Fibroblast of lung (primary cell): ENCODE data around the gene HAPSTR1.

Experiments
- CTCF ChIP-seq, 2 donors: IDR thresholded peaks in 1 of 2; conservative IDR thresholded peaks in 1 of 2; 1 replicate in 1 of 2; 2 replicates in 1 of 2; pipeline ENCODE4 v1.5.1; 2011 to 2012; ENCODE audit warnings: low read length in 2 of 2, control low read depth in 1 of 2, inconsistent platforms in 1 of 2, low read depth in 1 of 2, mild to moderate bottlenecking in 1 of 2
- EZH2 ChIP-seq: IDR thresholded peaks from 2 replicates; pipeline ENCODE4 v1.5.1; 2012; ENCODE audit warnings: low read length, control low read depth, mild to moderate bottlenecking; ENCODE audit errors: missing control alignments

DNA sequence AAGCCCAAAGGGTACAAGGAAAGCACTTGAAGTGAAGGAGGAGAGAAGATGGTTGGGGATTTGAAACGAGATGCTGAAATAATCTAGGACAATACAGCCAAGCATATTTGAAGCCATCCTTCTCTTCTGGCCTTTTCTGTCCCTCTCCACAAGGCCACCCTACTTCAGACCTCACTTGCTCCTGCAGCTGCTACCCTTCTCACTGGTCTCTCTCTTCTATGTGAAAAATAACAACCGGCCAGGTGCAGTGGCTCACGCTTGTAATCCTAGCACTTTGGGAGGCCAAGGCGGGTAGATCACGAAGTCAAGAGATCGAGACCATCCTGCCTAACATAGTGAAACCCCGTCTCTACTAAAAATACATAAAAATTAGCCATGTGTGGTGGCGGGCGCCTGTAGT is 33.2 kb upstream of the HAPSTR1 start:
- TF ChIP-seq CTCF (conservative IDR thresholded peaks at IDR 0.05 in 1 of 2, IDR thresholded peaks at IDR 0.05 in 1 of 2; ENCODE audit: low read depth in 1 of 2, low read length in 2 of 2) (no peak), EZH2 (no peak)
